Panc1 (cell line): ENCODE measurements around the gene ARHGAP18. TPM values are rescaled to one million over a fixed set of nuclear protein-coding genes. Genes with fewer than 3 reads are reported as not detected.

Source experiments
- ATAC-seq: fragments of 200-7000 bp; cut with Tn5 transposase; 2 replicates; pipeline ENCODE4 v1.9.1; 2020; ENCODE audit warnings: mild to moderate bottlenecking, moderate library complexity
- BruUV-seq: library from RNA; stranded (reverse); fragments of 400-500 nt; replicated peaks from 2 replicates; lab custom pipeline; 2021; lab: Mats Ljungman, UMichigan
- CTCF ChIA-PET: fragments of 300-600 bp; sonication (Branson Sonifier 250); formaldehyde crosslinking; loops from one replicate; lab custom pipeline; 2022; ENCODE audit warnings: antibody characterized with exemption; lab: Charles Lee
- POLR2A ChIA-PET: fragments of 300-600 bp; sonication (Branson Sonifier 250); formaldehyde crosslinking; loops from one replicate; lab custom pipeline; 2022; ENCODE audit warnings: antibody characterized with exemption; lab: Charles Lee
- DNase-seq: peaks from one replicate; pipeline ENCODE4 v3.0.0-alpha.2; 2010; ENCODE audit warnings: low read depth, low spot score
- H3K27ac ChIP-seq: 2 replicates; pipeline ENCODE4 v1.5.1; 2011; ENCODE audit warnings: mild to moderate bottlenecking, low read length, inconsistent platforms
- H3K27me3 ChIP-seq: fragments of 200-500 bp; sonication (Bioruptor generic); 2 replicates; pipeline ENCODE4 v1.6.0; 2014; ENCODE audit warnings: low read length, inconsistent platforms; ENCODE audit not compliant: control insufficient read depth, insufficient read depth
- H3K36me3 ChIP-seq: fragments of 200-500 bp; sonication (Bioruptor generic); 2 replicates; pipeline ENCODE4 v1.5.1; 2014; ENCODE audit warnings: inconsistent platforms, mild to moderate bottlenecking, low read length, moderate library complexity; ENCODE audit not compliant: control insufficient read depth, insufficient read depth
- H3K4me1 ChIP-seq: 2 replicates; pipeline ENCODE4 v1.5.1; 2011; ENCODE audit warnings: inconsistent platforms, mild to moderate bottlenecking, low read length, moderate library complexity; ENCODE audit not compliant: control insufficient read depth, insufficient read depth
- H3K4me3 ChIP-seq, 2 experiments: 2 replicates each; pipeline ENCODE4 v1.5.1; 2011 to 2012; ENCODE audit warnings: low read depth in 2 of 2, low read length in 2 of 2, mild to moderate bottlenecking in 2 of 2, inconsistent platforms in 1 of 2, moderate library complexity in 1 of 2
- H3K9me3 ChIP-seq: fragments of 200-500 bp; sonication (Bioruptor generic); 2 replicates; pipeline ENCODE4 v1.5.1; 2014; ENCODE audit warnings: low read depth, mild to moderate bottlenecking, inconsistent platforms, low read length, moderate library complexity; ENCODE audit not compliant: control insufficient read depth, insufficient read depth
- POLR2AphosphoS5 ChIP-seq: IDR thresholded peaks from 2 replicates; pipeline ENCODE4 v1.6.1; 2012; ENCODE audit warnings: mild to moderate bottlenecking, low read depth, low read length, moderate library complexity
- SIN3A ChIP-seq: IDR thresholded peaks from 2 replicates; pipeline ENCODE4 v1.6.1; 2012; ENCODE audit warnings: low read depth, mild to moderate bottlenecking, low read length, moderate library complexity, borderline replicate concordance; ENCODE audit not compliant: insufficient read depth
- TCF7L2 ChIP-seq: IDR thresholded peaks from 2 replicates; pipeline ENCODE4 v1.6.1; 2011; ENCODE audit warnings: mild to moderate bottlenecking, low read depth, low read length, inconsistent platforms
- in situ Hi-C: cut with HindIII; loops from 2 replicates; pipeline ENCODE4 v1.10.0; 2016; ENCODE audit warnings: low sequenced_read_pairs, low pct_unique_long_range_greater_than_20kb
- intact Hi-C: fragments of 100-400 bp; cut with micrococcal nuclease; formaldehyde crosslinking; loops from one replicate; pipeline ENCODE4 v1.10.0; 2022; ENCODE audit not compliant: unreplicated experiment
- total RNA-seq: library from RNA; stranded (reverse); gene quantifications from one replicate; pipeline ENCODE4 v1.2.1, GENCODE V29; 2021; ENCODE audit not compliant: unreplicated experiment
- TF ChIP-seq, protein P1 (sequence below), 2 experiments: IDR thresholded peaks; 2 replicates each; pipeline ENCODE4 v1.6.1; 2011 to 2012; ENCODE audit warnings: low read depth in 2 of 2, control low read depth in 1 of 2, low read length in 1 of 2, mild to moderate bottlenecking in 1 of 2, moderate library complexity in 1 of 2; ENCODE audit not compliant: insufficient read depth in 1 of 2
- TF ChIP-seq, protein P2 (sequence below): fragments of 450-650 bp; IDR thresholded peaks from 2 replicates; pipeline ENCODE4 v1.5.1; 2017; ENCODE audit warnings: mild to moderate bottlenecking

Gene ARHGAP18
- total RNA-seq, 1 experiment from 2014 or later, result 11.6 TPM

DNA sequence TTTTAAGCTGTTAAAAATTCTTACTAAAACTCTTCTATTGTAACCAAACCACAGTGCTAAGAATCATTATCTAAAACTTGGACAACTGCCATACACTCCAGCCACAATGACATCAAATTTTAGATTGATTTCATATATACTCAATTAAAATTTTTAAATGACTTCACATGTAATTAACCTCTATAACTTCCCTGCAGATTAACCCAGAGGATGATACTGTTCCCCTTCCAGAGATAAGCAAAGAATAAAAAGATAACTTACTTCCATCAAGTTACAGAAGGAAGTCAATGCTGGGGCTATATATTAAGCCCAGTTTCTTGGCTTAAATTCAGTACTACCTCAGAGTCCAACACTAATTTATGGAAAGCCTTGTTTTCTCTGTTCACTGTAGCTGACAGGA is 71.3 kb downstream of the ARHGAP18 start:
- Histone ChIP-seq H3K4me3 (no peak overlapping the region), H3K9me3 (no peaks in the 10 kb centered on the region), H3K27me3 (no peaks in the 10 kb centered on the region), H3K36me3 (no peaks in the 10 kb centered on the region), H3K4me1 (no peaks in the 10 kb centered on the region), H3K27ac (no peak overlapping the region)
- ChIA-PET CTCF (interaction anchor here (0.5 kb wide), 1 partner anchor 16 kb away, joined by 4 read pairs; no protein-coding TSS in a partner anchor), POLR2A (no interaction called here)
- intact Hi-C loops (no loop called here), in situ Hi-C loops (no loop called here)
- TF ChIP-seq POLR2AphosphoS5 (no peak), SIN3A (no peak), TCF7L2 (no peak)
- TF ChIP-seq, protein P1, sequence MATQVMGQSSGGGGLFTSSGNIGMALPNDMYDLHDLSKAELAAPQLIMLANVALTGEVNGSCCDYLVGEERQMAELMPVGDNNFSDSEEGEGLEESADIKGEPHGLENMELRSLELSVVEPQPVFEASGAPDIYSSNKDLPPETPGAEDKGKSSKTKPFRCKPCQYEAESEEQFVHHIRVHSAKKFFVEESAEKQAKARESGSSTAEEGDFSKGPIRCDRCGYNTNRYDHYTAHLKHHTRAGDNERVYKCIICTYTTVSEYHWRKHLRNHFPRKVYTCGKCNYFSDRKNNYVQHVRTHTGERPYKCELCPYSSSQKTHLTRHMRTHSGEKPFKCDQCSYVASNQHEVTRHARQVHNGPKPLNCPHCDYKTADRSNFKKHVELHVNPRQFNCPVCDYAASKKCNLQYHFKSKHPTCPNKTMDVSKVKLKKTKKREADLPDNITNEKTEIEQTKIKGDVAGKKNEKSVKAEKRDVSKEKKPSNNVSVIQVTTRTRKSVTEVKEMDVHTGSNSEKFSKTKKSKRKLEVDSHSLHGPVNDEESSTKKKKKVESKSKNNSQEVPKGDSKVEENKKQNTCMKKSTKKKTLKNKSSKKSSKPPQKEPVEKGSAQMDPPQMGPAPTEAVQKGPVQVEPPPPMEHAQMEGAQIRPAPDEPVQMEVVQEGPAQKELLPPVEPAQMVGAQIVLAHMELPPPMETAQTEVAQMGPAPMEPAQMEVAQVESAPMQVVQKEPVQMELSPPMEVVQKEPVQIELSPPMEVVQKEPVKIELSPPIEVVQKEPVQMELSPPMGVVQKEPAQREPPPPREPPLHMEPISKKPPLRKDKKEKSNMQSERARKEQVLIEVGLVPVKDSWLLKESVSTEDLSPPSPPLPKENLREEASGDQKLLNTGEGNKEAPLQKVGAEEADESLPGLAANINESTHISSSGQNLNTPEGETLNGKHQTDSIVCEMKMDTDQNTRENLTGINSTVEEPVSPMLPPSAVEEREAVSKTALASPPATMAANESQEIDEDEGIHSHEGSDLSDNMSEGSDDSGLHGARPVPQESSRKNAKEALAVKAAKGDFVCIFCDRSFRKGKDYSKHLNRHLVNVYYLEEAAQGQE (IDR thresholded peaks at IDR 0.05; ENCODE audit: insufficient read depth in 1 of 2, low read depth in 2 of 2, low read length in 1 of 2), result no peak
- TF ChIP-seq, protein P2, sequence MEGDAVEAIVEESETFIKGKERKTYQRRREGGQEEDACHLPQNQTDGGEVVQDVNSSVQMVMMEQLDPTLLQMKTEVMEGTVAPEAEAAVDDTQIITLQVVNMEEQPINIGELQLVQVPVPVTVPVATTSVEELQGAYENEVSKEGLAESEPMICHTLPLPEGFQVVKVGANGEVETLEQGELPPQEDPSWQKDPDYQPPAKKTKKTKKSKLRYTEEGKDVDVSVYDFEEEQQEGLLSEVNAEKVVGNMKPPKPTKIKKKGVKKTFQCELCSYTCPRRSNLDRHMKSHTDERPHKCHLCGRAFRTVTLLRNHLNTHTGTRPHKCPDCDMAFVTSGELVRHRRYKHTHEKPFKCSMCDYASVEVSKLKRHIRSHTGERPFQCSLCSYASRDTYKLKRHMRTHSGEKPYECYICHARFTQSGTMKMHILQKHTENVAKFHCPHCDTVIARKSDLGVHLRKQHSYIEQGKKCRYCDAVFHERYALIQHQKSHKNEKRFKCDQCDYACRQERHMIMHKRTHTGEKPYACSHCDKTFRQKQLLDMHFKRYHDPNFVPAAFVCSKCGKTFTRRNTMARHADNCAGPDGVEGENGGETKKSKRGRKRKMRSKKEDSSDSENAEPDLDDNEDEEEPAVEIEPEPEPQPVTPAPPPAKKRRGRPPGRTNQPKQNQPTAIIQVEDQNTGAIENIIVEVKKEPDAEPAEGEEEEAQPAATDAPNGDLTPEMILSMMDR, result no peak
- BruUV-seq, result no TSS peak
- ATAC-seq (no peak), DNase-seq (no peak)

DNA sequence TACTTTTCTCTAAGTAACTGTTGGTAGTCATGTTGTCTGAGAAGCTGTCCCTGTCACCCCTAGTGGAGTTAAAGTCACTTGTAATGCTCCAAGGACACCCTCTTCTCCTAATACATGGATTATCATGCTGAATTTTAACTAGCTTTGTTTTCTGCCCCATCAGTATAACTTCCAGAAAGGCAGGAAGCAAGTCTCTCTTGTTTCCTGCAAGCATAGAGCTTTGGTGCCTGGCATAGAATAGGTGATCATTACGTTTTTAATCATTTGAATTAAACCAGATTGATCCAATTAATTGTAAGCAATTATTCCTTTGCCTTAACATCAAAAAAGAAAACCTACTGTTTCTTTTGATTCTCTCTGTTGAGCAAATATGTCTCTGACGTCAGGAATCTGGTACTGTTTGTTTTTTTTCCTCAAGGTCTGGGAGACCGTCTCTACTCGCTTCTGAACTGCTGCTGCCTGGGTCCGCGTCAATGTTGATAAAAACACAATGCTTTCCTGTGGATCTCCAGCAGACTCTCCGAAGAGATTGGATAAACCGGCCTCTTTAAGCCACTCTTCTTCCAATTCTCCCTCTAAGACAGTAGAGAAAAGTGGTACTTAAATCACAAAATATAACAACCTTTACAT is 71.8 kb downstream of the ARHGAP18 start:
- H3K4me3 ChIP-seq, result no peak overlapping the region
- in situ Hi-C loops (no loop called here), intact Hi-C loops (no loop called here)
- no peak overlapping the region for H3K27ac ChIP-seq
- POLR2A ChIA-PET, result no interaction called here
- DNase-seq (no peak), ATAC-seq (no peak)
- CTCF ChIA-PET, result interaction anchor here (0.5 kb wide), 1 partner anchor 17 kb away, joined by 4 read pairs; no protein-coding TSS in a partner anchor
- no TSS peak for BruUV-seq
- H3K36me3 ChIP-seq, result no peaks in the 10 kb centered on the region
- H3K9me3 ChIP-seq, result no peaks in the 10 kb centered on the region
- H3K27me3 ChIP-seq, result no peaks in the 10 kb centered on the region
- no peaks in the 10 kb centered on the region for H3K4me1 ChIP-seq
- TF ChIP-seq TCF7L2, result no peak
- TF ChIP-seq, protein P1 (IDR thresholded peaks at IDR 0.05; ENCODE audit: insufficient read depth in 1 of 2, low read depth in 2 of 2, low read length in 1 of 2), result no peak
- TF ChIP-seq SIN3A, result no peak
- TF ChIP-seq, protein P2, result no peak
- TF ChIP-seq POLR2AphosphoS5, result no peak
